Vagina (tissue), 2 donors: Measurements from ENCODE around the gene SYT1. TPM values are rescaled to one million over a fixed set of nuclear protein-coding genes. Genes with fewer than 3 reads are reported as not detected.

Experiments used
- DNase-seq, 2 donors: peaks; one replicate each; pipeline ENCODE4 v3.0.0-alpha.2; 2017; ENCODE audit errors: extremely low spot score in 2 of 2
- H3K27ac ChIP-seq: fragments of 200-600 bp; sonication (generic); one replicate; pipeline ENCODE4 v1.5.1; 2019
- H3K27me3 ChIP-seq: fragments of 200-600 bp; sonication (generic); one replicate; pipeline ENCODE4 v1.5.1; 2019
- H3K36me3 ChIP-seq, 2 donors: fragments of 200-600 bp; sonication (generic); one replicate each; pipeline ENCODE4 v1.5.1; 2017 to 2019
- H3K4me1 ChIP-seq: fragments of 200-600 bp; sonication (generic); one replicate; pipeline ENCODE4 v1.5.1; 2019
- H3K4me3 ChIP-seq, 2 donors: fragments of 200-600 bp; sonication (generic); 1 replicate in 1 of 2; 2 replicates in 1 of 2; pipeline ENCODE4 v1.5.1; 2016 to 2019
- H3K9me3 ChIP-seq: fragments of 200-600 bp; sonication (generic); one replicate; pipeline ENCODE4 v1.5.1; 2019
- CTCF ChIP-seq, 3 experiments: fragments of 450-650 bp in 2 of 3; fragments of 200-600 bp in 1 of 3; sonication (generic) in 1 of 3; IDR thresholded peaks; one replicate each; pipeline ENCODE4 v1.5.1; 2017 to 2019; ENCODE audit warnings: antibody characterized with exemption in 3 of 3, mild to moderate bottlenecking in 2 of 3, moderate library complexity in 2 of 3
- POLR2A ChIP-seq, 2 donors: fragments of 450-650 bp; IDR thresholded peaks; one replicate each; pipeline ENCODE4 v1.6.1; 2017; ENCODE audit warnings: antibody characterized with exemption in 2 of 2, mild to moderate bottlenecking in 2 of 2, moderate library complexity in 2 of 2
- POLR2AphosphoS5 ChIP-seq, 2 donors: sonication (generic); formaldehyde crosslinking; IDR thresholded peaks; one replicate each; pipeline ENCODE4 v1.9.0; 2017; ENCODE audit warnings: antibody characterized with exemption in 2 of 2, mild to moderate bottlenecking in 2 of 2, low read depth in 1 of 2; ENCODE audit not compliant: insufficient read depth in 1 of 2
- intact Hi-C: fragments of 100-400 bp; cut with DNase I; formaldehyde crosslinking; loops from one replicate; pipeline ENCODE4 v1.15.1; 2023
- total RNA-seq: library from RNA; depleted of rRNA; stranded (reverse); fragments of >200 nt; gene quantifications from one replicate; pipeline ENCODE4 v1.2.3, GENCODE V29; 2016

The SYT1 gene
- 13.3 TPM for total RNA-seq

- no peaks in the 10 kb centered on the region for H3K9me3 ChIP-seq
- intact Hi-C loops = no loop called here
- H3K4me3 ChIP-seq = peak within 1 kb of the TSS; percentile 50 to 59
- no peaks in the 10 kb centered on the region for H3K36me3 ChIP-seq
- H3K4me1 ChIP-seq = no peaks in the 10 kb centered on the region
- H3K27me3 ChIP-seq = no peaks in the 10 kb centered on the region
- peak within 1 kb of the TSS; percentile 42 for H3K27ac ChIP-seq
- TF ChIP-seq POLR2AphosphoS5 (IDR thresholded peaks at IDR 0.05; ENCODE audit: insufficient read depth in 1 of 2, low read depth in 1 of 2) (peak in 1 of 2 donors; percentile 67), POLR2A (IDR thresholded peaks at IDR 0.05) (no peak)
- DNase-seq = peak in 1 of 2 donors; percentile 86
Observed at GRCh38 chr12:78864403-78864869, at the start of gene SYT1. Gene SYT1 (plus strand): TSS chr12:78864774.

- H3K4me3 ChIP-seq = no peak overlapping the region
- H3K27ac ChIP-seq = no peak overlapping the region
- H3K27me3 ChIP-seq = no peaks in the 10 kb centered on the region
- intact Hi-C loops = no loop called here
- H3K4me1 ChIP-seq = no peaks in the 10 kb centered on the region
- TF ChIP-seq POLR2AphosphoS5 (IDR thresholded peaks at IDR 0.05; ENCODE audit: insufficient read depth in 1 of 2, low read depth in 1 of 2) (no peak), POLR2A (IDR thresholded peaks at IDR 0.05) (no peak), CTCF (IDR thresholded peaks at IDR 0.05) (no peak)
- H3K9me3 ChIP-seq = no peaks in the 10 kb centered on the region
- DNase-seq = no peak
- H3K36me3 ChIP-seq = no peaks in the 10 kb centered on the region
Observed at GRCh38 chr12:78818487-78818886, 46.1 kb upstream of the SYT1 start.

DNA sequence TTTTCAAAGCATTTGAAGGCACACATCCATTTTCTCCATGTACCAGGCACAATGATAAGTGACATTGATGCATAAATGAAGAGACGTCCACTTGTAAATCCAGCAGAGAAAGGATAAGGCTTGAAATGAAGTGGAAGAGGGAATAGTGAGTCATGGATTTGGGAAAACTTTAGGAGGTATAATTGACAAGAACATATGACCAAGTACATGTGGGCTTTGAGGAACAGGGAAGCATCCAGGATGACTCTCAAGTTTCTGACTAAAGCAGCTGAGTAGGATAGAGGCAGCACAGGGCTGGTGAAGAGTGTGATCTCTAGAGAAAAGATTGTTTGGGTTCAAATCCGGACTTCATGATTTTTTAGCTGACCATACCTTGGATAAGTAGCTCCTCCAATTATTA lies 43.6 kb upstream of the SYT1 start:
- no peak for DNase-seq
- TF ChIP-seq CTCF (IDR thresholded peaks at IDR 0.05) = no peak
- no peak for TF ChIP-seq POLR2A (IDR thresholded peaks at IDR 0.05)
- TF ChIP-seq POLR2AphosphoS5 (IDR thresholded peaks at IDR 0.05; ENCODE audit: insufficient read depth in 1 of 2, low read depth in 1 of 2) = no peak
- intact Hi-C loops = no loop called here

GRCh38 chr12:78824918-78825317 lies 39.7 kb upstream of the SYT1 start:
- no peak for DNase-seq
- Histone ChIP-seq H3K4me3 (no peak overlapping the region), H3K27ac (no peak overlapping the region), H3K9me3 (no peaks in the 10 kb centered on the region), H3K27me3 (no peaks in the 10 kb centered on the region), H3K36me3 (no peaks in the 10 kb centered on the region), H3K4me1 (no peaks in the 10 kb centered on the region)
- intact Hi-C loops = no loop called here
- no peak for TF ChIP-seq CTCF (IDR thresholded peaks at IDR 0.05)
- TF ChIP-seq POLR2AphosphoS5 (IDR thresholded peaks at IDR 0.05; ENCODE audit: insufficient read depth in 1 of 2, low read depth in 1 of 2) = no peak
- TF ChIP-seq POLR2A (IDR thresholded peaks at IDR 0.05) = no peak

More for the DNA sequence above, 43.6 kb upstream of the SYT1 start:
- Histone ChIP-seq H3K4me1 (no peaks in the 10 kb centered on the region), H3K36me3 (no peaks in the 10 kb centered on the region), H3K4me3 (no peak overlapping the region), H3K27me3 (no peaks in the 10 kb centered on the region), H3K9me3 (no peaks in the 10 kb centered on the region), H3K27ac (no peak overlapping the region)

GRCh38 chr12:78829690-78830089 lies 34.9 kb upstream of the SYT1 start:
- Histone ChIP-seq H3K27me3 (no peaks in the 10 kb centered on the region), H3K36me3 (no peaks in the 10 kb centered on the region), H3K4me3 (no peak overlapping the region), H3K4me1 (no peaks in the 10 kb centered on the region), H3K9me3 (no peaks in the 10 kb centered on the region), H3K27ac (no peak overlapping the region)
- no peak for DNase-seq
- intact Hi-C loops = no loop called here
- TF ChIP-seq POLR2AphosphoS5 (IDR thresholded peaks at IDR 0.05; ENCODE audit: insufficient read depth in 1 of 2, low read depth in 1 of 2) (no peak), POLR2A (IDR thresholded peaks at IDR 0.05) (no peak), CTCF (IDR thresholded peaks at IDR 0.05) (no peak)
